Panc1 (cell line): ENCODE measurements around the gene WSCD2.

Experiments used
- POLR2AphosphoS5 ChIP-seq: IDR thresholded peaks from 2 replicates; pipeline ENCODE4 v1.6.1; 2012; ENCODE audit warnings: mild to moderate bottlenecking, low read depth, low read length, moderate library complexity
- TCF7L2 ChIP-seq: IDR thresholded peaks from 2 replicates; pipeline ENCODE4 v1.6.1; 2011; ENCODE audit warnings: mild to moderate bottlenecking, low read depth, low read length, inconsistent platforms
- TF ChIP-seq, protein P1 (sequence below): fragments of 450-650 bp; IDR thresholded peaks from 2 replicates; pipeline ENCODE4 v1.5.1; 2017; ENCODE audit warnings: mild to moderate bottlenecking
- TF ChIP-seq, protein P2 (sequence below), 2 experiments: IDR thresholded peaks; 2 replicates each; pipeline ENCODE4 v1.6.1; 2011 to 2012; ENCODE audit warnings: low read depth in 2 of 2, control low read depth in 1 of 2, low read length in 1 of 2, mild to moderate bottlenecking in 1 of 2, moderate library complexity in 1 of 2; ENCODE audit not compliant: insufficient read depth in 1 of 2

DNA sequence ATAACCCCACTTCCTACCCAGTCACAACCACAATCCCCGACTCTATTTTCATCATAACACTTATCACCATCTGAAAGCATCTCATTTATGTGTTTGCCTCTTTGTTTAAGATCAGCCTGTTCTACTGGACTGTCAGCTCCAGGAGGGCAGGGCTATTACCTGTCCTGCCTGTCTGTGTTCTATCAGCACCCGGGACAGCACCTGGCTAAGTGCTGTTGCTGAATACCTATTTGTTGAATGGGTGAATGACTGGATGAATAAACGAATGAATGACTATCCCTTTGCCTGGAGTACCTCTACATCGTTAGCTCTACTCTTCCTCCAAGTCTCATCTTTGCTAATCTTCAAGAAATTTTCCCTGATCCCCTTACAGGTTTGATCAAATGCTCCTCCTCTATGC is 69.0 kb downstream of the WSCD2 start:
- TF ChIP-seq, protein P1, sequence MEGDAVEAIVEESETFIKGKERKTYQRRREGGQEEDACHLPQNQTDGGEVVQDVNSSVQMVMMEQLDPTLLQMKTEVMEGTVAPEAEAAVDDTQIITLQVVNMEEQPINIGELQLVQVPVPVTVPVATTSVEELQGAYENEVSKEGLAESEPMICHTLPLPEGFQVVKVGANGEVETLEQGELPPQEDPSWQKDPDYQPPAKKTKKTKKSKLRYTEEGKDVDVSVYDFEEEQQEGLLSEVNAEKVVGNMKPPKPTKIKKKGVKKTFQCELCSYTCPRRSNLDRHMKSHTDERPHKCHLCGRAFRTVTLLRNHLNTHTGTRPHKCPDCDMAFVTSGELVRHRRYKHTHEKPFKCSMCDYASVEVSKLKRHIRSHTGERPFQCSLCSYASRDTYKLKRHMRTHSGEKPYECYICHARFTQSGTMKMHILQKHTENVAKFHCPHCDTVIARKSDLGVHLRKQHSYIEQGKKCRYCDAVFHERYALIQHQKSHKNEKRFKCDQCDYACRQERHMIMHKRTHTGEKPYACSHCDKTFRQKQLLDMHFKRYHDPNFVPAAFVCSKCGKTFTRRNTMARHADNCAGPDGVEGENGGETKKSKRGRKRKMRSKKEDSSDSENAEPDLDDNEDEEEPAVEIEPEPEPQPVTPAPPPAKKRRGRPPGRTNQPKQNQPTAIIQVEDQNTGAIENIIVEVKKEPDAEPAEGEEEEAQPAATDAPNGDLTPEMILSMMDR: no peak
- TF ChIP-seq POLR2AphosphoS5: no peak
- TF ChIP-seq TCF7L2: no peak
- TF ChIP-seq, protein P2, sequence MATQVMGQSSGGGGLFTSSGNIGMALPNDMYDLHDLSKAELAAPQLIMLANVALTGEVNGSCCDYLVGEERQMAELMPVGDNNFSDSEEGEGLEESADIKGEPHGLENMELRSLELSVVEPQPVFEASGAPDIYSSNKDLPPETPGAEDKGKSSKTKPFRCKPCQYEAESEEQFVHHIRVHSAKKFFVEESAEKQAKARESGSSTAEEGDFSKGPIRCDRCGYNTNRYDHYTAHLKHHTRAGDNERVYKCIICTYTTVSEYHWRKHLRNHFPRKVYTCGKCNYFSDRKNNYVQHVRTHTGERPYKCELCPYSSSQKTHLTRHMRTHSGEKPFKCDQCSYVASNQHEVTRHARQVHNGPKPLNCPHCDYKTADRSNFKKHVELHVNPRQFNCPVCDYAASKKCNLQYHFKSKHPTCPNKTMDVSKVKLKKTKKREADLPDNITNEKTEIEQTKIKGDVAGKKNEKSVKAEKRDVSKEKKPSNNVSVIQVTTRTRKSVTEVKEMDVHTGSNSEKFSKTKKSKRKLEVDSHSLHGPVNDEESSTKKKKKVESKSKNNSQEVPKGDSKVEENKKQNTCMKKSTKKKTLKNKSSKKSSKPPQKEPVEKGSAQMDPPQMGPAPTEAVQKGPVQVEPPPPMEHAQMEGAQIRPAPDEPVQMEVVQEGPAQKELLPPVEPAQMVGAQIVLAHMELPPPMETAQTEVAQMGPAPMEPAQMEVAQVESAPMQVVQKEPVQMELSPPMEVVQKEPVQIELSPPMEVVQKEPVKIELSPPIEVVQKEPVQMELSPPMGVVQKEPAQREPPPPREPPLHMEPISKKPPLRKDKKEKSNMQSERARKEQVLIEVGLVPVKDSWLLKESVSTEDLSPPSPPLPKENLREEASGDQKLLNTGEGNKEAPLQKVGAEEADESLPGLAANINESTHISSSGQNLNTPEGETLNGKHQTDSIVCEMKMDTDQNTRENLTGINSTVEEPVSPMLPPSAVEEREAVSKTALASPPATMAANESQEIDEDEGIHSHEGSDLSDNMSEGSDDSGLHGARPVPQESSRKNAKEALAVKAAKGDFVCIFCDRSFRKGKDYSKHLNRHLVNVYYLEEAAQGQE (IDR thresholded peaks at IDR 0.05; ENCODE audit: insufficient read depth in 1 of 2, low read depth in 2 of 2, low read length in 1 of 2): peak; percentile 63 to 67; a peak in 2 of 4 replicates
